GM19455 (cell line): ENCODE measurements around the gene GNAI2.
"Not testable (repeated sequence)": the region's sequence is repeated elsewhere in the genome, so short reads cannot be mapped to it uniquely, and the experiment has no call there.

Source experiments
- ATAC-seq: cut with Tn5 transposase; IDR thresholded peaks from one replicate; pipeline ENCODE4 v1.9.1; 2021; ENCODE audit not compliant: unreplicated experiment

The GNAI2 gene

GRCh38 chr3:50275141-50275995, 39.4 kb downstream of the GNAI2 start:
- ATAC-seq = no peak

GRCh38 chr3:50275996-50276761, 40.2 kb downstream of the GNAI2 start:
- ATAC-seq = no peak

GRCh38 chr3:50276762-50277101, 40.7 kb downstream of the GNAI2 start:
- no peak for ATAC-seq

GRCh38 chr3:50278123-50278879, 42.3 kb downstream of the GNAI2 start:
- no peak for ATAC-seq

GRCh38 chr3:50278880-50279224, 42.8 kb downstream of the GNAI2 start, which contains the start of gene LSMEM2:
Gene LSMEM2 (plus strand): TSS chr3:50279087. CDS start chr3:50279114, 27 bp downstream.
- ATAC-seq = no peak

- ATAC-seq = no peak
Observed at GRCh38 chr3:50279255-50280016, 43.4 kb downstream of the GNAI2 start.

- ATAC-seq = not testable (repeated sequence)
Observed at GRCh38 chr3:50284121-50284520, 48.1 kb downstream of the GNAI2 start.

- no peak for ATAC-seq
Observed at GRCh38 chr3:50286322-50287227, 50.6 kb downstream of the GNAI2 start.

- no peak for ATAC-seq
Observed at GRCh38 chr3:50287262-50287661, 51.3 kb downstream of the GNAI2 start.

GRCh38 chr3:50288387-50289007, 52.5 kb downstream of the GNAI2 start:
- no peak for ATAC-seq

GRCh38 chr3:50289130-50289529, 53.1 kb downstream of the GNAI2 start:
- ATAC-seq = no peak

- ATAC-seq = no peak
Observed at GRCh38 chr3:50290161-50290641, 54.2 kb downstream of the GNAI2 start.

- peak; percentile 93 for ATAC-seq
Observed at GRCh38 chr3:50292159-50293078, 56.4 kb downstream of the GNAI2 start, which contains the start of gene IFRD2. Gene IFRD2 (minus strand): TSS chr3:50292429. CDS start chr3:50292274, 155 bp downstream.

- ATAC-seq = no peak
Observed at GRCh38 chr3:50293079-50293801, 57.2 kb downstream of the GNAI2 start.

- no peak for ATAC-seq
Observed at GRCh38 chr3:50294089-50294488, 58.1 kb downstream of the GNAI2 start.

GRCh38 chr3:50294492-50295403, 58.7 kb downstream of the GNAI2 start:
- ATAC-seq = no peak
